PC-3 (cell line): Measurements from ENCODE around the gene GAB3.

Experiments
- EZH2 ChIP-seq: fragments of 300-600 bp; sonication (generic); IDR thresholded peaks from one replicate; pipeline ENCODE4 v1.6.1; 2017; ENCODE audit warnings: antibody characterized with exemption, mild to moderate bottlenecking, low read length; ENCODE audit not compliant: unreplicated experiment
- EZH2phosphoT487 ChIP-seq: fragments of 300-600 bp; sonication (generic); IDR thresholded peaks from 2 replicates; pipeline ENCODE4 v1.6.1; 2018; ENCODE audit warnings: mild to moderate bottlenecking, antibody characterized with exemption, low read length, borderline replicate concordance
- TF ChIP-seq, protein P1 (sequence below): fragments of 300-600 bp; sonication (generic); conservative IDR thresholded peaks from 2 replicates; pipeline ENCODE4 v1.5.1; 2017; ENCODE audit warnings: antibody characterized with exemption, low read depth, mild to moderate bottlenecking, low read length

GRCh38 chrX:154698630-154699248 lies 52.1 kb downstream of the GAB3 start:
- TF ChIP-seq, protein P1, sequence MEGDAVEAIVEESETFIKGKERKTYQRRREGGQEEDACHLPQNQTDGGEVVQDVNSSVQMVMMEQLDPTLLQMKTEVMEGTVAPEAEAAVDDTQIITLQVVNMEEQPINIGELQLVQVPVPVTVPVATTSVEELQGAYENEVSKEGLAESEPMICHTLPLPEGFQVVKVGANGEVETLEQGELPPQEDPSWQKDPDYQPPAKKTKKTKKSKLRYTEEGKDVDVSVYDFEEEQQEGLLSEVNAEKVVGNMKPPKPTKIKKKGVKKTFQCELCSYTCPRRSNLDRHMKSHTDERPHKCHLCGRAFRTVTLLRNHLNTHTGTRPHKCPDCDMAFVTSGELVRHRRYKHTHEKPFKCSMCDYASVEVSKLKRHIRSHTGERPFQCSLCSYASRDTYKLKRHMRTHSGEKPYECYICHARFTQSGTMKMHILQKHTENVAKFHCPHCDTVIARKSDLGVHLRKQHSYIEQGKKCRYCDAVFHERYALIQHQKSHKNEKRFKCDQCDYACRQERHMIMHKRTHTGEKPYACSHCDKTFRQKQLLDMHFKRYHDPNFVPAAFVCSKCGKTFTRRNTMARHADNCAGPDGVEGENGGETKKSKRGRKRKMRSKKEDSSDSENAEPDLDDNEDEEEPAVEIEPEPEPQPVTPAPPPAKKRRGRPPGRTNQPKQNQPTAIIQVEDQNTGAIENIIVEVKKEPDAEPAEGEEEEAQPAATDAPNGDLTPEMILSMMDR, result no peak
- TF ChIP-seq EZH2phosphoT487, result no peak
- TF ChIP-seq EZH2, result no peak
